Left lung (tissue), 10 donors: ENCODE measurements around the gene R3HDML. TPM values are rescaled to one million over a fixed set of nuclear protein-coding genes. Genes with fewer than 3 reads are reported as not detected.

Experiments used
- ATAC-seq: fragments of 200-7000 bp; cut with Tn5 transposase; one replicate; pipeline ENCODE4 v1.9.1; 2020; ENCODE audit warnings: moderate library complexity
- DNase-seq, 4 donors: peaks; one replicate each; pipeline ENCODE4 v3.0.0-alpha.2; 2013 to 2020
- H3K27ac ChIP-seq, 2 donors: fragments of 200-600 bp; sonication (generic) in 1 of 2; one replicate each; pipeline versions ENCODE4 v1.5.0 to v1.8.0; 2020 to 2021
- H3K27me3 ChIP-seq, 2 donors: fragments of 200-600 bp; sonication (generic) in 1 of 2; one replicate each; pipeline versions ENCODE4 v1.5.0 to v1.8.0; 2020 to 2021
- H3K36me3 ChIP-seq, 2 donors: fragments of 200-600 bp; sonication (generic) in 1 of 2; one replicate each; pipeline versions ENCODE4 v1.5.0 to v1.8.0; 2020 to 2021
- H3K4me1 ChIP-seq, 2 donors: fragments of 200-600 bp; one replicate each; pipeline ENCODE4 v1.8.0; 2021
- H3K4me3 ChIP-seq, 2 donors: fragments of 200-600 bp; sonication (generic) in 1 of 2; one replicate each; pipeline versions ENCODE4 v1.5.0 to v1.8.0; 2020 to 2021; ENCODE audit warnings: mild to moderate bottlenecking in 1 of 2
- H3K9me3 ChIP-seq, 2 donors: fragments of 200-600 bp; sonication (generic) in 1 of 2; one replicate each; pipeline versions ENCODE4 v1.5.0 to v1.8.0; 2020 to 2021
- CTCF ChIP-seq, 2 donors: fragments of 200-600 bp; sonication (generic) in 1 of 2; IDR thresholded peaks; one replicate each; pipeline versions ENCODE4 v1.5.0 to v1.8.0; 2021; ENCODE audit warnings: antibody characterized with exemption in 2 of 2
- intact Hi-C, 2 donors: fragments of 100-400 bp; cut with DNase I; formaldehyde crosslinking; loops; one replicate each; pipeline versions ENCODE4 v1.11.2 to v1.14.2; 2022
- polyA plus RNA-seq, 6 donors: library from polyadenylated mRNA; unstranded; fragments of 120-200 nt; gene quantifications; one replicate each; pipeline ENCODE4 v1.2.1, GENCODE V29; 2013; ENCODE audit not compliant: insufficient read length in 6 of 6
- total RNA-seq, 2 donors: library from RNA; stranded (reverse); fragmentation: NEBNext Ultra II Directional; extraction: Animal tissue kit (Norgen Biotek cat#: 25700); gene quantifications; one replicate each; pipeline ENCODE4 v1.2.1, GENCODE V29; 2021
- donor health status: DM: no; HTN: yes; CAD: no.
- donor health status: DM: no; HTN: no; CAD: no.

The R3HDML gene
- total and polyA plus RNA-seq, 8 donors, result 2.0 TPM; not detected in 7

GRCh38 chr20:44356353-44356723, 19.5 kb downstream of the R3HDML start:
- DNase-seq (no peak), ATAC-seq (no peak)
- no peak overlapping the region for H3K27ac ChIP-seq
- no peaks in the 10 kb centered on the region for H3K36me3 ChIP-seq
- TF ChIP-seq CTCF (IDR thresholded peaks at IDR 0.05), result no peak
- H3K4me3 ChIP-seq, result no peak overlapping the region
- H3K9me3 ChIP-seq, result no peaks in the 10 kb centered on the region
- no peaks in the 10 kb centered on the region for H3K4me1 ChIP-seq
- peaks cover 7 to 42% of the 10 kb centered on the region in 2 donors for H3K27me3 ChIP-seq
- intact Hi-C loops, result no loop called here

GRCh38 chr20:44357020-44357419, 20.2 kb downstream of the R3HDML start:
- peaks cover 7 to 42% of the 10 kb centered on the region in 2 donors for H3K27me3 ChIP-seq
- intact Hi-C loops, result no loop called here
- DNase-seq (no peak), ATAC-seq (no peak)
- no peak for TF ChIP-seq CTCF (IDR thresholded peaks at IDR 0.05)
- no peak overlapping the region for H3K4me3 ChIP-seq
- H3K27ac ChIP-seq, result no peak overlapping the region
- H3K4me1 ChIP-seq, result no peaks in the 10 kb centered on the region
- H3K36me3 ChIP-seq, result no peaks in the 10 kb centered on the region
- no peaks in the 10 kb centered on the region for H3K9me3 ChIP-seq

GRCh38 chr20:44357555-44358125, 20.8 kb downstream of the R3HDML start:
- intact Hi-C loops, result no loop called here
- H3K4me1 ChIP-seq, result no peaks in the 10 kb centered on the region
- H3K36me3 ChIP-seq, result no peaks in the 10 kb centered on the region
- ATAC-seq (peak; percentile 58), DNase-seq (peak in 2 of 4 donors; percentile 89 to 92)
- TF ChIP-seq CTCF (IDR thresholded peaks at IDR 0.05), result no peak
- H3K4me3 ChIP-seq, result no peak overlapping the region
- H3K27ac ChIP-seq, result no peak overlapping the region
- H3K27me3 ChIP-seq, result peaks cover 7 to 42% of the 10 kb centered on the region in 2 donors
- no peaks in the 10 kb centered on the region for H3K9me3 ChIP-seq

- no peaks in the 10 kb centered on the region for H3K4me1 ChIP-seq
- intact Hi-C loops, result no loop called here
- H3K27ac ChIP-seq, result no peak overlapping the region
- DNase-seq, result no peak
- ATAC-seq, result no peak
- no peaks in the 10 kb centered on the region for H3K9me3 ChIP-seq
- peaks cover 7 to 41% of the 10 kb centered on the region in 2 donors for H3K27me3 ChIP-seq
- H3K36me3 ChIP-seq, result no peaks in the 10 kb centered on the region
- H3K4me3 ChIP-seq, result no peak overlapping the region
- TF ChIP-seq CTCF (IDR thresholded peaks at IDR 0.05), result no peak
Measured at GRCh38 chr20:44358776-44359175, 21.9 kb downstream of the R3HDML start.

- Histone ChIP-seq H3K27ac (no peak overlapping the region), H3K4me3 (no peak overlapping the region), H3K36me3 (no peaks in the 10 kb centered on the region), H3K27me3 (peaks cover 7 to 30% of the 10 kb centered on the region in 2 donors), H3K4me1 (no peaks in the 10 kb centered on the region), H3K9me3 (no peaks in the 10 kb centered on the region)
- DNase-seq, result no peak
- TF ChIP-seq CTCF (IDR thresholded peaks at IDR 0.05), result no peak
- ATAC-seq, result no peak
- intact Hi-C loops, result no loop called here
Measured at GRCh38 chr20:44360221-44360620, 23.4 kb downstream of the R3HDML start.
